ENCODE results near the gene AQP6. TPM values are rescaled to one million over a fixed set of nuclear protein-coding genes. Genes with fewer than 3 reads are reported as not detected.

Gene AQP6
- total and polyA plus RNA-seq, 2 donors (not counting 3 experiments of a cell fraction or from before 2014, with no cell fraction given), result 0.04 TPM; not detected in 1

DNA sequence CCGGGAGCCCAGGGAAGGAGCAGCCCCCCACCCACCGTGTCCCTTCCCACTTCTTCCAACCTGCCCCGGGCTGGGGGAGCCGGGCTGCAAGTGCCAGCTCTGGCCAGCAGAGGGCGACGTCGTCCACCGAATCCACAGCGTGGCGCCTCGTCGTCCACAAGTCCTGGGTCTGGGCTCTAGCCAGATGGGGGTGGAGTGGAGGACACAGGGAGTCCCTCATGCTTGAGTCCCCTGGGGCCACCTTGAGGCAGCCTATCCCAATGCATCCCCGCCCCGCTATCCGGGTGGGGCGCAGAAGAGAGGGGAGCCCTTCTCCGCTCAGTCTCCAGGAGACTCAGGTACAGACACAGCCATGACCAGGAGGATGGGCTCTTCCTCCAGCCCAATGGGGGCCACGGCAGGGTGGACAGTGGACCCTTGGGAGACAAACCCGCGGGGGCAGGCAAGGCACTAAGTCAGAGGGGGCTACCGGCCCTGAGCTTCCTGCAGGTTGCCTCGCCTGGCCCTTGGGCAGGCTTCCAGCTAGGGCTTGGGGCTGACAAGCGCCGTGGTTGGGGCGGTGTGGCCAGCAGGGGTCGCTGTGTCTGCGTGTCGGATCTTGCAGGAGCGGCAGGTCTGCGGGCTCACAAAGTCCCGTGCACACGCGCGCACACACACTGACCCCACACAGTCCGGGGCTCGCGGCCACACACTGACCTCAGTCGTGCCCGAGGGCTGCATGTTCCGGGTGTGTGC, 5.5 kb upstream of the AQP6 start:
- H3K9me1 ChIP-seq (replicated peaks; ENCODE audit: control insufficient read depth, extremely low read depth, insufficient read depth, low read length), result no peaks in the 10 kb centered on the region
- ChIA-PET CTCF (interaction anchor here (0.6 to 11.4 kb wide), 57 partner anchors 8 to 399 kb away, joined by 3 to 317 read pairs (median 6); partner anchors contain the start of genes AQP2, ASIC1, COX14 and RACGAP1), POLR2A (no interaction called here)
- H3K9me3 ChIP-seq (replicated peaks; ENCODE audit: control insufficient read depth, insufficient read depth, low read length), result no peaks in the 10 kb centered on the region
- FAIRE-seq (peak; percentile 92), DNase-seq (ENCODE audit: low read depth, low spot score) (peak; percentile 79)
- intact Hi-C loops (cut with micrococcal nuclease) (loop anchor here (1.0 to 5.0 kb wide), 7 partner anchors 18 to 210 kb away; no protein-coding TSS in a partner anchor), dilution Hi-C loops (cut with MboI; ENCODE audit: extremely low pct_ligation_motif_present, low sequenced_read_pairs) (loop anchor here (25.0 kb wide), 1 partner anchor 95 kb away; the partner anchor contains the start of gene ASIC1)
- H3K27ac ChIP-seq (ENCODE audit: insufficient read depth, low read depth, low read length), result no peak overlapping the region
- peak overlapping the region in 2 of 3 experiments; percentile 14 to 24 for H3K4me3 ChIP-seq (replicated peaks in 1 of 3; ENCODE audit: insufficient read depth in 1 of 3, low read depth in 1 of 3, low read length in 3 of 3)
- H4K20me1 ChIP-seq (replicated peaks; ENCODE audit: control insufficient read depth, extremely low read depth, insufficient read depth, low read length), result no peaks in the 10 kb centered on the region
- no TSS peak for BruUV-seq (replicated peaks)
- peak overlapping the region; percentile 47 for H3K4me2 ChIP-seq (ENCODE audit: insufficient read depth, low read length)
- no peak for TF ChIP-seq FOS (IDR thresholded peaks at IDR 0.05; ENCODE audit: borderline replicate concordance, insufficient read depth, low read length)
- TF ChIP-seq, protein P1, sequence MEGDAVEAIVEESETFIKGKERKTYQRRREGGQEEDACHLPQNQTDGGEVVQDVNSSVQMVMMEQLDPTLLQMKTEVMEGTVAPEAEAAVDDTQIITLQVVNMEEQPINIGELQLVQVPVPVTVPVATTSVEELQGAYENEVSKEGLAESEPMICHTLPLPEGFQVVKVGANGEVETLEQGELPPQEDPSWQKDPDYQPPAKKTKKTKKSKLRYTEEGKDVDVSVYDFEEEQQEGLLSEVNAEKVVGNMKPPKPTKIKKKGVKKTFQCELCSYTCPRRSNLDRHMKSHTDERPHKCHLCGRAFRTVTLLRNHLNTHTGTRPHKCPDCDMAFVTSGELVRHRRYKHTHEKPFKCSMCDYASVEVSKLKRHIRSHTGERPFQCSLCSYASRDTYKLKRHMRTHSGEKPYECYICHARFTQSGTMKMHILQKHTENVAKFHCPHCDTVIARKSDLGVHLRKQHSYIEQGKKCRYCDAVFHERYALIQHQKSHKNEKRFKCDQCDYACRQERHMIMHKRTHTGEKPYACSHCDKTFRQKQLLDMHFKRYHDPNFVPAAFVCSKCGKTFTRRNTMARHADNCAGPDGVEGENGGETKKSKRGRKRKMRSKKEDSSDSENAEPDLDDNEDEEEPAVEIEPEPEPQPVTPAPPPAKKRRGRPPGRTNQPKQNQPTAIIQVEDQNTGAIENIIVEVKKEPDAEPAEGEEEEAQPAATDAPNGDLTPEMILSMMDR (IDR thresholded peaks at IDR 0.05; ENCODE audit: extremely low read depth in 1 of 2, insufficient read depth in 1 of 2, low read depth in 1 of 2, low read length in 2 of 2), result peak; percentile 76 to 98
- TF ChIP-seq GATA2 (IDR thresholded peaks at IDR 0.05; ENCODE audit: insufficient read depth, insufficient read length, low read depth, low read length), result no peak
- TF ChIP-seq EZH2 (IDR thresholded peaks at IDR 0.05; ENCODE audit: borderline replicate concordance, low read depth, low read length, severe bottlenecking), result no peak
- no peak for TF ChIP-seq JUN (IDR thresholded peaks at IDR 0.05; ENCODE audit: borderline replicate concordance, insufficient read depth, insufficient read length, low read depth)
- TF ChIP-seq, protein P2, sequence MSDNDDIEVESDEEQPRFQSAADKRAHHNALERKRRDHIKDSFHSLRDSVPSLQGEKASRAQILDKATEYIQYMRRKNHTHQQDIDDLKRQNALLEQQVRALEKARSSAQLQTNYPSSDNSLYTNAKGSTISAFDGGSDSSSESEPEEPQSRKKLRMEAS (IDR thresholded peaks at IDR 0.05; ENCODE audit: insufficient read depth, insufficient read length), result no peak
- TF ChIP-seq MYC (IDR thresholded peaks at IDR 0.05; ENCODE audit: low read depth, low read length), result peak; percentile 25
- peak; percentile 40 for TF ChIP-seq POLR2AphosphoS5 (IDR thresholded peaks at IDR 0.05; ENCODE audit: insufficient read depth, low read depth, low read length)
- TF ChIP-seq POLR2A (IDR thresholded peaks at IDR 0.05; ENCODE audit: low read depth, low read length), result no peak
- no peaks in the 10 kb centered on the region for H3K79me2 ChIP-seq (ENCODE audit: control insufficient read depth, insufficient read depth, low read length)
- H3K36me3 ChIP-seq (ENCODE audit: control insufficient read depth in 2 of 2, extremely low read depth in 1 of 2, insufficient read depth in 2 of 2, low read length in 2 of 2), result no peaks in the 10 kb centered on the region
- H3K9ac ChIP-seq (replicated peaks; ENCODE audit: extremely low read depth, insufficient read depth, low read length), result no peak overlapping the region
- peaks cover 16 to 18% of the 10 kb centered on the region in 2 experiments for H3K27me3 ChIP-seq (ENCODE audit: control insufficient read depth in 2 of 2, insufficient read depth in 2 of 2, low read length in 2 of 2)
- H2AFZ ChIP-seq (ENCODE audit: low read depth, low read length), result peak overlapping the region; percentile 81
- H3K4me1 ChIP-seq (ENCODE audit: control insufficient read depth, extremely low read depth, insufficient read depth, low read length), result peaks cover 11% of the 10 kb centered on the region

All from endothelial cell of umbilical vein (primary cell).